Upper lobe of left lung (tissue), 6 donors: Measurements from ENCODE around the gene VWA8. TPM values are rescaled to one million over a fixed set of nuclear protein-coding genes. Genes with fewer than 3 reads are reported as not detected.

Experiments
- ATAC-seq, 2 donors: fragments of 200-7000 bp; cut with Tn5 transposase; one replicate each; pipeline ENCODE4 v1.9.1; 2022; ENCODE audit warnings: mild to moderate bottlenecking in 2 of 2, moderate library complexity in 2 of 2; ENCODE audit not compliant: low FRiP score in 2 of 2
- DNase-seq, 2 donors: peaks; one replicate each; pipeline ENCODE4 v3.0.0-alpha.2; 2019 to 2020
- H3K27ac ChIP-seq, 4 donors: fragments of 200-600 bp; sonication (generic); one replicate each; pipeline ENCODE4 v1.5.1; 2016 to 2019
- H3K27me3 ChIP-seq, 4 donors: fragments of 200-600 bp; sonication (generic); one replicate each; pipeline ENCODE4 v1.5.1; 2017 to 2019
- H3K36me3 ChIP-seq, 4 donors: fragments of 200-600 bp; sonication (generic); one replicate each; pipeline ENCODE4 v1.5.1; 2016 to 2019
- H3K4me1 ChIP-seq, 4 donors: fragments of 200-600 bp; sonication (generic); one replicate each; pipeline ENCODE4 v1.5.1; 2018 to 2019
- H3K4me3 ChIP-seq, 4 donors: fragments of 200-600 bp; sonication (generic); one replicate each; pipeline ENCODE4 v1.5.1; 2017 to 2019; ENCODE audit warnings: mild to moderate bottlenecking in 2 of 4, moderate library complexity in 1 of 4
- H3K9me3 ChIP-seq, 4 donors: fragments of 200-600 bp; sonication (generic); one replicate each; pipeline ENCODE4 v1.5.1; 2018 to 2019
- EP300 ChIP-seq, 4 donors: sonication (generic); formaldehyde crosslinking; IDR thresholded peaks; one replicate each; pipeline ENCODE4 v1.5.1; 2017; ENCODE audit warnings: antibody characterized with exemption in 4 of 4, control low read depth in 2 of 4
- POLR2A ChIP-seq, 4 donors: fragments of 450-650 bp; IDR thresholded peaks; one replicate each; pipeline ENCODE4 v1.5.1; 2016 to 2017; ENCODE audit warnings: antibody characterized with exemption in 4 of 4, mild to moderate bottlenecking in 2 of 4
- POLR2AphosphoS5 ChIP-seq, 2 donors: sonication (generic); formaldehyde crosslinking; IDR thresholded peaks; one replicate each; pipeline ENCODE4 v1.5.1; 2017; ENCODE audit warnings: antibody characterized with exemption in 2 of 2
- WGBS, 2 donors: methylation state at CpG; one replicate each; pipeline ENCODE4 v1.1.5; 2017 to 2018; 5-methylcytosine and 5-hydroxymethylcytosine counted together
- total RNA-seq, 6 donors: library from RNA; depleted of rRNA in 4 of 6; stranded (reverse); fragments of >200 nt in 4 of 6; gene quantifications; one replicate each; pipeline versions ENCODE4 v1.1.0 to v1.2.1, GENCODE V29; 2016 to 2021
- TF ChIP-seq, protein P1 (sequence below), 6 experiments: fragments of 450-650 bp in 4 of 6; fragments of 200-600 bp in 2 of 6; sonication (generic) in 2 of 6; IDR thresholded peaks; one replicate each; pipeline ENCODE4 v1.5.1; 2016 to 2019; ENCODE audit warnings: antibody characterized with exemption in 6 of 6
- donor health status: DM: no; HTN: no; CAD: no; lungs with moderate emphysema.
- donor health status: DM: no; HTN: yes; CAD: no; lungs with severe emphysema.

Gene VWA8
- total RNA-seq, 6 donors from 2014 or later: 15.0 to 39.8 (median 16.9) TPM

DNA sequence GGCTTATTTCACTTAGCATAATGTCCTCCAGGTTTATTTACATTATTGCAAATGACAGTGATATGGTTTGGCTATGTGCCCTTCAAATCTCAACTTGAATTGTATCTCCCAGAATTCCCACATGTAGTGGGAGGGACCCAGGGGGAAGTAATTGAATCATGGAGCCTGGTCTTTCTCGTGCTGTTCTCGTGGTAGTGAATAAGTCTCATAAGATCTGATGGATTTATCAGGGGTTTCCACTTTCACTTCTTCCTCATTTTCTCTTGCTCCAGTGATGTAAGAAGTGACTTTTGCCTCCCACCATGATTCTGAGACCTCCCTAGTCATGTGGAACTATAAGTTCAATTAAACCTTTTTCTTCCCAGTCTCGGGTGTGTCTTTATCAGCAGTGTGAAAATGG, 109.6 kb downstream of the VWA8 start:
- H3K4me3 ChIP-seq: no peak overlapping the region
- WGBS, 2 donors: 87 to 95% methylated on average over 3 of the region's 3 CpGs
- no peaks in the 10 kb centered on the region for H3K4me1 ChIP-seq
- H3K36me3 ChIP-seq: no peaks in the 10 kb centered on the region
- TF ChIP-seq, protein P1, sequence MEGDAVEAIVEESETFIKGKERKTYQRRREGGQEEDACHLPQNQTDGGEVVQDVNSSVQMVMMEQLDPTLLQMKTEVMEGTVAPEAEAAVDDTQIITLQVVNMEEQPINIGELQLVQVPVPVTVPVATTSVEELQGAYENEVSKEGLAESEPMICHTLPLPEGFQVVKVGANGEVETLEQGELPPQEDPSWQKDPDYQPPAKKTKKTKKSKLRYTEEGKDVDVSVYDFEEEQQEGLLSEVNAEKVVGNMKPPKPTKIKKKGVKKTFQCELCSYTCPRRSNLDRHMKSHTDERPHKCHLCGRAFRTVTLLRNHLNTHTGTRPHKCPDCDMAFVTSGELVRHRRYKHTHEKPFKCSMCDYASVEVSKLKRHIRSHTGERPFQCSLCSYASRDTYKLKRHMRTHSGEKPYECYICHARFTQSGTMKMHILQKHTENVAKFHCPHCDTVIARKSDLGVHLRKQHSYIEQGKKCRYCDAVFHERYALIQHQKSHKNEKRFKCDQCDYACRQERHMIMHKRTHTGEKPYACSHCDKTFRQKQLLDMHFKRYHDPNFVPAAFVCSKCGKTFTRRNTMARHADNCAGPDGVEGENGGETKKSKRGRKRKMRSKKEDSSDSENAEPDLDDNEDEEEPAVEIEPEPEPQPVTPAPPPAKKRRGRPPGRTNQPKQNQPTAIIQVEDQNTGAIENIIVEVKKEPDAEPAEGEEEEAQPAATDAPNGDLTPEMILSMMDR (IDR thresholded peaks at IDR 0.05): no peak
- TF ChIP-seq EP300 (IDR thresholded peaks at IDR 0.05): peak in 1 of 4 donors; percentile 62
- H3K9me3 ChIP-seq: no peaks in the 10 kb centered on the region
- H3K27ac ChIP-seq: no peak overlapping the region
- DNase-seq (no peak), ATAC-seq (no peak)
- H3K27me3 ChIP-seq: no peaks in the 10 kb centered on the region

- TF ChIP-seq EP300 (IDR thresholded peaks at IDR 0.05) (no peak), POLR2A (IDR thresholded peaks at IDR 0.05) (no peak), POLR2AphosphoS5 (IDR thresholded peaks at IDR 0.05) (no peak)
- TF ChIP-seq, protein P1 (IDR thresholded peaks at IDR 0.05): no peak
- Histone ChIP-seq H3K27ac (no peak overlapping the region), H3K27me3 (no peaks in the 10 kb centered on the region), H3K36me3 (no peaks in the 10 kb centered on the region), H3K4me1 (no peaks in the 10 kb centered on the region), H3K4me3 (no peak overlapping the region), H3K9me3 (no peaks in the 10 kb centered on the region)
- WGBS, 2 donors: 93 to 96% methylated on average over 2 of the region's 2 CpGs
- peak in 1 of 2 donors; percentile 21 for ATAC-seq
- no peak for DNase-seq
Measured at GRCh38 chr13:41848435-41849255, 112.3 kb downstream of the VWA8 start.

DNA sequence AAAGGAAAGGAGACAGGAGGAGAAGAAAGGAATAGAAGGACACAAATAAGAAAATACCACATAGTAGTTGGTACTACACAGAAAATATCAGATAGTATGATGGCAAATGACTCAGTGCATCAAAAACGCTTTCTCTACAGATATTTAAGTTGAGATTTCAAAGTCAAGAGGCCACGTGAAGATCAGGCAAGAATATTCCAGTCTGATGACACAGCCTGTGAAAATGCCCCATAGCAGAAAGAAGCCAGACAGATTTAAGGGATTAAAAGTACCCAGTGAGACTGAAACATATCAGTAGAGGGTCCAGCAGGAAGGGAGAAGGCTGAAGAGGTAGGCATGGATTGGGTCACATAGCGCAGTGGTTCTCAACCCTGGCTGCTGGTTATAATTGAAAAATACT, 113.7 kb downstream of the VWA8 start:
- DNase-seq (no peak), ATAC-seq (no peak)
- TF ChIP-seq EP300 (IDR thresholded peaks at IDR 0.05): no peak
- TF ChIP-seq, protein P1 (IDR thresholded peaks at IDR 0.05): no peak
- H3K27ac ChIP-seq: no peak overlapping the region
- no peak overlapping the region for H3K4me3 ChIP-seq
- H3K9me3 ChIP-seq: no peaks in the 10 kb centered on the region
- WGBS, 2 donors: 98 to 99% methylated on average over 3 of the region's 3 CpGs
- H3K36me3 ChIP-seq: no peaks in the 10 kb centered on the region
- H3K27me3 ChIP-seq: no peaks in the 10 kb centered on the region
- H3K4me1 ChIP-seq: peaks cover 0 to 2% (median under 1%) of the 10 kb centered on the region in 4 donors

DNA sequence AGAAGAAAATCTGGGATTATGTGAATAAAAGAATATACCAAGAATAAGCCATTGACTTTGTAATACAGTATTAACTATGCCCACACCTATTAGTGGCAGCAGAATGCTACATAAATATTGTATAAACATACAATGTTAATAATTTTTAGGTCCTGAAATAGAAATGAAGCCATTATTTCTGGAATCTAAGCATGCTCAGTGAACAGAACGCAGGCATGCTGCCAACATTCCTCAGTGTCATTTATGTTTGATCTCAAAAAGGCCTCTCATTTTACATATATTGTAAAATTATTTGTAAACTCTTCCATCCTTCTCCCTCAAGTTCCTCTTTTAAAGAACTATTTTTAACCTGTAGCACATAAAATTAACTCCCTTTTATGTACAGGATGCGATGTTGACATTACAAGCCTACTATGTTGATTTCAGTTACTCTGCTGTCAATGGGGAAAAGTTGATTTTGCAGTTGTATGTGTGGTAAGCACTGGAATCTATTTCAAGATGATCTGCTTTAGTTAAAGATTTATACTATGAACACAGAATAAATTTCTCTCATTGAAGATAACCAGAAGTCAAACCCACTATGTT, 118.8 kb downstream of the VWA8 start:
- peaks cover 0 to 6% (median 3%) of the 10 kb centered on the region in 4 donors for H3K4me1 ChIP-seq

More for the DNA sequence above, 118.8 kb downstream of the VWA8 start:
- Histone ChIP-seq H3K27me3 (no peaks in the 10 kb centered on the region), H3K27ac (no peak overlapping the region), H3K4me3 (no peak overlapping the region), H3K36me3 (no peaks in the 10 kb centered on the region), H3K9me3 (no peaks in the 10 kb centered on the region)
- no peak for ATAC-seq
- 46 to 50% methylated on average over 2 of the region's 2 CpGs for WGBS, 2 donors
- TF ChIP-seq POLR2AphosphoS5 (IDR thresholded peaks at IDR 0.05) (no peak), EP300 (IDR thresholded peaks at IDR 0.05) (no peak), POLR2A (IDR thresholded peaks at IDR 0.05) (no peak)
- TF ChIP-seq, protein P1 (IDR thresholded peaks at IDR 0.05): no peak
- no peak for DNase-seq
